GM12864 (cell line): ENCODE data around the gene NDST1.

Experiments
- DNase-seq: peaks from one replicate; pipeline ENCODE4 v3.0.0-alpha.2; 2011; ENCODE audit warnings: low read depth
- H3K4me3 ChIP-seq: 2 replicates; pipeline ENCODE4 v1.5.1; 2011; ENCODE audit warnings: mild to moderate bottlenecking, low read depth, low read length, control low read depth
- CTCF ChIP-seq: IDR thresholded peaks from 2 replicates; pipeline ENCODE4 v1.5.1; 2011; ENCODE audit warnings: low read depth, mild to moderate bottlenecking, moderate library complexity, low read length, control low read depth, inconsistent platforms; ENCODE audit errors: missing control alignments

Gene NDST1

DNA sequence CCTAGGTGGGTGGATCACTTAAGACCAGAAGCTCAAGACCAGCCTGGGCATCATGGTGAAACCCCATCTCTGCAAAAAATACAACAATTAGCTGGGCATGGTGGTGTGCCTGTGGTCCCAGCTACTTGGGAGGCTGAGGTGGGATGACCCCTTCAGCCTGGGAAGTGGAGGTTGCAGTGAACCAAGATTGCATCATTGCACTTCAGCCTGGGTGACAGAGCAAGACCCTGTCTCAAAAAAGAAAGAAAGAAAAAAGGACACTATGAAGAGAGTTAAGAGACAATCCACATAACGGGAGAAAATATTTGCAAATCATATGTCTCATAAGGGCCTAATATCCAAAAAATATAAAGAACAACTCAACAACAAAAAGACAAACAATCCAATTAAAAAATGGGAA lies 57.9 kb downstream of the NDST1 start:
- no peak overlapping the region for H3K4me3 ChIP-seq
- no peak for DNase-seq
- TF ChIP-seq CTCF, result no peak

DNA sequence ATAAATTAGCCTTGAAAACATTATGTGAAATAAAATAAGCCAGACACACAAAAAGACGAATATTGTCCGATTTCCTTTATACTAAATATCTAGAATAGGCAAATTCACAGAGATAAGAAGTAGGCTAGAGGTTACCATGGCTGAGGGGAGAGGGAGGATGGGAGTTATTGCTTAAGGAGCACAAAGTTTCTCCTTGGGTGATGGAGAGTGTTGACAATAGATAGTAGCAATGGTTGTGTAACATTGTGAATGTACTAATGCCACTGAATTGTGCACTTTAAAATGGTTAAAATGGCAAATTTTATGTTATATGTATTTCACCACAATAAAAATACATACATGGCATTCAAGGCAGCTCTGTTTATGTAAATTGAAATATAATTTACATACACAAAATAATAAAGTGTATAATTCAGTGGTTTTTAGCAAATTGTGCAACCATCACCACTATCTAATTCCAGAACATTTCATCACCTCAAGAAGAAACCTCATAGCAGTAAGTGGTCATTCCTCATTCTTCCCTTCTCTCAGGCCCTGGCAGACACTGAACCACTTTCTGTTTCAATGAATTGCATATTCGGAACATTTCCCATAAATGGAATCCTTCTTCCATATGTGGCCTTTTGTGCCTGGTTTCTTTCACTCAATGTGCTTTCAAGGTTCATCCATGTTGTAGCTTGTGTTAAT lies 59.2 kb downstream of the NDST1 start:
- H3K4me3 ChIP-seq, result no peak overlapping the region
- DNase-seq, result no peak
- no peak for TF ChIP-seq CTCF

- TF ChIP-seq CTCF, result no peak
- no peak overlapping the region for H3K4me3 ChIP-seq
- DNase-seq, result no peak
Observed at GRCh38 chr5:150568663-150569062, 60.7 kb downstream of the NDST1 start.

DNA sequence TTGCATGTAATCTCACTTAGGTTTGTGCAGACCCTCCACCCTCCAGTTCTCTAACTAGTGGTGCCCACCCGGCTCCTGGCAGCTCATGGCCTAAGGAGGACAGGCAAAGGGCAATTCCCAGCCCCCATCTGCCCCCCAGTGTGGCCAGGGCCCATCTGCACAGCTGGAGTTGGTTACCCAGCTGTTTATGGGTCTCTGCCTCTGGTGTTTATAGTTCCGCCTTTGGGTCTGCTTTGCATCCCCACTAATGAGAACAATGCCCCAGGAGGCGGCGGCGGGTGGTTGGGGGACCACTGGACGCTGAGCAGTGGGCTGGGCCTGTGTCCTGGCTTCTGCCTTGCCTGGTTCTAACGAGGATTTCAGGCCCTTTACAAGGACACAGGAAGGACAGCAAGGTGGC lies 62.4 kb downstream of the NDST1 start:
- TF ChIP-seq CTCF, result no peak
- no peak overlapping the region for H3K4me3 ChIP-seq
- DNase-seq, result no peak

- no peak overlapping the region for H3K4me3 ChIP-seq
- TF ChIP-seq CTCF, result no peak
- no peak for DNase-seq
Observed at GRCh38 chr5:150571836-150572235, 63.9 kb downstream of the NDST1 start.

DNA sequence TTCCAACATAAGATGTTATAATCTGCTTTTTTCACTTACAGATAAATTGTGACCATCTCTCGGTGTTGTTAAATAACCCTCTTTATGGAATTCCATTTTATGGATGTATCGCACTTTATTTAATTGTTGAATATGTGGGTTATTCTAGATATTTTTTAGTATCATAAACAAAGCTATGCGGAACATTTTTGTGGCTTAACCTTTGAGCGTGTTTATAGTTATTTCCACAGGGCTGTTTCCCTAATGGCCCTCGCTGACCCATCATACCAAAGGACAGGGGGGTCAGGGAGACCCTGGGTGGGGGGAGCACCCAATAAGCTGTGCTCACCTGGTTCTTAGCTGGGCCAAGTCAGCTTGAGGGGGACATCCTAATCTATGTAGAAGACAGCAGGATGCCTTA lies 65.3 kb downstream of the NDST1 start:
- no peak for TF ChIP-seq CTCF
- no peak overlapping the region for H3K4me3 ChIP-seq
- DNase-seq, result no peak

GRCh38 chr5:150573867-150574817 lies 66.2 kb downstream of the NDST1 start:
- DNase-seq, result no peak
- peak; percentile 10 for TF ChIP-seq CTCF
- no peak overlapping the region for H3K4me3 ChIP-seq
